GM23338 (cell line): ENCODE measurements around the gene TNS1. TPM values are rescaled to one million over a fixed set of nuclear protein-coding genes. Genes with fewer than 3 reads are reported as not detected.

Source experiments
- ATAC-seq: fragments of 200-7000 bp; cut with Tn5 transposase; 3 replicates; pipeline ENCODE4 v1.9.1; 2020
- DNase-seq: peaks from one replicate; pipeline ENCODE4 v3.0.0-alpha.2; 2015; ENCODE audit warnings: low spot score
- H2AFZ ChIP-seq: fragments of 200-600 bp; sonication (generic); 2 replicates; pipeline ENCODE4 v1.8.0; 2016; ENCODE audit warnings: antibody characterized with exemption, mild to moderate bottlenecking, moderate library complexity
- H3F3A ChIP-seq: fragments of 200-600 bp; sonication (generic); replicated peaks from 2 replicates; pipeline ENCODE4 v1.8.0; 2017; ENCODE audit warnings: antibody characterized with exemption, mixed run types, low read depth
- H3K27ac ChIP-seq: fragments of 200-600 bp; sonication (generic); 2 replicates; pipeline ENCODE4 v1.6.1; 2016; ENCODE audit warnings: low read depth
- H3K27me3 ChIP-seq: fragments of 200-600 bp; sonication (generic); 2 replicates; pipeline ENCODE4 v1.8.0; 2016; ENCODE audit warnings: mild to moderate bottlenecking, mixed run types, moderate library complexity; ENCODE audit not compliant: insufficient read depth
- H3K36me3 ChIP-seq: fragments of 200-600 bp; sonication (generic); 2 replicates; pipeline ENCODE4 v1.8.0; 2016; ENCODE audit warnings: mild to moderate bottlenecking; ENCODE audit not compliant: insufficient read depth
- H3K4me1 ChIP-seq: fragments of 200-600 bp; sonication (generic); 2 replicates; pipeline ENCODE4 v1.8.0; 2016; ENCODE audit warnings: mild to moderate bottlenecking, moderate library complexity; ENCODE audit not compliant: insufficient read depth
- H3K4me2 ChIP-seq: fragments of 200-600 bp; sonication (generic); 2 replicates; pipeline ENCODE4 v1.7.1; 2017; ENCODE audit warnings: mixed run types
- H3K4me3 ChIP-seq: fragments of 200-600 bp; sonication (generic); 2 replicates; pipeline ENCODE4 v1.6.1; 2016; ENCODE audit warnings: mixed run types
- H3K79me2 ChIP-seq: fragments of 200-600 bp; sonication (generic); replicated peaks from 2 replicates; pipeline ENCODE4 v1.8.0; 2017; ENCODE audit warnings: mild to moderate bottlenecking; ENCODE audit not compliant: insufficient read depth
- H3K9me2 ChIP-seq: fragments of 200-600 bp; sonication (generic); 2 replicates; pipeline ENCODE4 v1.8.0; 2017; ENCODE audit not compliant: insufficient read depth
- H4K20me1 ChIP-seq: fragments of 200-600 bp; sonication (generic); replicated peaks from 2 replicates; pipeline ENCODE4 v1.8.0; 2017; ENCODE audit warnings: mild to moderate bottlenecking; ENCODE audit not compliant: insufficient read depth
- H3K27ac Mint-ChIP-seq: 2 replicates; pipeline ENCODE4 v1.8.0; 2020; ENCODE audit warnings: inconsistent platforms, mild to moderate bottlenecking, moderate library complexity, mixed read lengths
- H3K27me3 Mint-ChIP-seq: 3 replicates; pipeline ENCODE4 v1.8.0; 2022; ENCODE audit warnings: low read depth, mild to moderate bottlenecking, moderate library complexity, mixed read lengths, inconsistent platforms; ENCODE audit not compliant: insufficient read depth, poor library complexity
- H3K36me3 Mint-ChIP-seq: 3 replicates; pipeline ENCODE4 v1.8.0; 2021; ENCODE audit warnings: low read depth, mild to moderate bottlenecking, inconsistent platforms, moderate library complexity, mixed read lengths
- H3K4me1 Mint-ChIP-seq: 3 replicates; pipeline ENCODE4 v1.8.0; 2020; ENCODE audit warnings: mild to moderate bottlenecking, inconsistent platforms, mixed read lengths
- H3K4me3 Mint-ChIP-seq: 3 replicates; pipeline ENCODE4 v1.8.0; 2021; ENCODE audit warnings: moderate library complexity, mild to moderate bottlenecking, inconsistent platforms, mixed read lengths
- H3K9me3 Mint-ChIP-seq: 3 replicates; pipeline ENCODE4 v1.8.0; 2020; ENCODE audit warnings: moderate library complexity, mild to moderate bottlenecking, inconsistent platforms, mixed read lengths
- CREB1 ChIP-seq: fragments of 250-450 bp; sonication (Bioruptor Pico); IDR thresholded peaks from 2 replicates; pipeline ENCODE4 v1.5.0; 2020; ENCODE audit warnings: low read depth, mild to moderate bottlenecking, moderate library complexity
- CTCF ChIP-seq, 2 experiments: fragments of 200-600 bp in 1 of 2; sonication (generic) in 1 of 2; conservative IDR thresholded peaks; 2 replicates each; pipeline versions ENCODE4 v1.5.1 to v1.6.1; 2016 to 2017; ENCODE audit warnings: antibody characterized with exemption in 2 of 2, low read depth in 2 of 2, mild to moderate bottlenecking in 2 of 2, moderate library complexity in 1 of 2
- ETS1 ChIP-seq: IDR thresholded peaks from 2 replicates; pipeline ENCODE4 v1.6.1; 2016; ENCODE audit warnings: antibody characterized with exemption
- EZH2 ChIP-seq: fragments of 200-600 bp; sonication (generic); IDR thresholded peaks from one replicate; pipeline ENCODE4 v1.8.0; 2017; ENCODE audit warnings: antibody characterized with exemption, mild to moderate bottlenecking, low read depth; ENCODE audit not compliant: unreplicated experiment
- EZH2phosphoT487 ChIP-seq: fragments of 200-600 bp; sonication (generic); IDR thresholded peaks from one replicate; pipeline ENCODE4 v1.8.1; 2018; ENCODE audit warnings: antibody characterized with exemption; ENCODE audit not compliant: unreplicated experiment
- JUNB ChIP-seq: IDR thresholded peaks from one replicate; pipeline ENCODE4 v1.6.1; 2016; ENCODE audit warnings: antibody characterized with exemption; ENCODE audit not compliant: unreplicated experiment
- NANOG ChIP-seq: IDR thresholded peaks from 2 replicates; pipeline ENCODE4 v1.6.1; 2016; ENCODE audit warnings: antibody characterized with exemption, borderline replicate concordance
- POLR2AphosphoS5 ChIP-seq: IDR thresholded peaks from 2 replicates; pipeline ENCODE4 v1.6.1; 2016; ENCODE audit warnings: antibody characterized with exemption, low read depth
- REST ChIP-seq: IDR thresholded peaks from one replicate; pipeline ENCODE4 v1.6.1; 2018; ENCODE audit warnings: antibody characterized with exemption; ENCODE audit not compliant: unreplicated experiment
- STAT1 ChIP-seq: IDR thresholded peaks from one replicate; pipeline ENCODE4 v1.6.1; 2016; ENCODE audit warnings: antibody characterized with exemption; ENCODE audit not compliant: unreplicated experiment
- ZNF114 ChIP-seq: fragments of 250-450 bp; sonication (Bioruptor Pico); IDR thresholded peaks from 2 replicates; pipeline ENCODE4 v1.5.0; 2020; ENCODE audit warnings: mild to moderate bottlenecking, moderate library complexity
- ZNF331 ChIP-seq: fragments of 250-450 bp; sonication (Bioruptor Pico); IDR thresholded peaks from 2 replicates; pipeline ENCODE4 v1.5.0; 2020; ENCODE audit warnings: low read depth, mild to moderate bottlenecking, moderate library complexity
- ZNF462 ChIP-seq: fragments of 250-450 bp; sonication (Bioruptor Pico); IDR thresholded peaks from 2 replicates; pipeline ENCODE4 v1.5.0; 2020; ENCODE audit warnings: mild to moderate bottlenecking, moderate library complexity
- polyA plus RNA-seq: library from polyadenylated mRNA; unstranded; fragments of >200 nt; fragmentation: Nextera tagmentation; extraction: Ambion mirVana; gene quantifications from 2 replicates; pipeline ENCODE4 v1.2.1, GENCODE V29; 2016
- total RNA-seq: library from RNA; depleted of rRNA; stranded (reverse); fragments of >200 nt; shearing (Covaris generic); gene quantifications from 2 replicates; pipeline ENCODE4 v1.2.3, GENCODE V29; 2014

TNS1 gene
- total and polyA plus RNA-seq, 2 experiments from 2014 or later, result 2.0 to 7.4 TPM

- H3K27me3 ChIP-seq, result no peaks in the 10 kb centered on the region
- no peak overlapping the region for H3K4me2 ChIP-seq
- TF ChIP-seq EZH2phosphoT487, result no peak
- no peak for TF ChIP-seq CTCF (conservative IDR thresholded peaks at IDR 0.05; ENCODE audit: low read depth in 2 of 2)
- TF ChIP-seq ZNF462 (CRISPR knock-in tag), result no peak
- TF ChIP-seq CREB1 (CRISPR knock-in tag), result no peak
- no peak for TF ChIP-seq REST
- TF ChIP-seq ZNF331 (CRISPR knock-in tag), result no peak
- no peak for TF ChIP-seq JUNB
- TF ChIP-seq EZH2, result no peak
- no peak for TF ChIP-seq POLR2AphosphoS5
- TF ChIP-seq NANOG, result no peak
- TF ChIP-seq ZNF114, result no peak
- no peak for TF ChIP-seq ETS1
- TF ChIP-seq STAT1, result no peak
- H3K27me3 Mint-ChIP-seq, result peaks cover 12% of the 10 kb centered on the region
- DNase-seq (no peak), ATAC-seq (no peak)
- no peaks in the 10 kb centered on the region for H3K4me1 ChIP-seq
- no peaks in the 10 kb centered on the region for H3K36me3 Mint-ChIP-seq
- no peaks in the 10 kb centered on the region for H3K9me2 ChIP-seq
- no peak overlapping the region for H3K4me3 ChIP-seq
- peaks cover 11% of the 10 kb centered on the region for H3K4me1 Mint-ChIP-seq
- H3K36me3 ChIP-seq, result no peaks in the 10 kb centered on the region
- H3K4me3 Mint-ChIP-seq, result no peak overlapping the region
- H2AFZ ChIP-seq, result no peak overlapping the region
- no peaks in the 10 kb centered on the region for H3K79me2 ChIP-seq
- no peaks in the 10 kb centered on the region for H3K9me3 Mint-ChIP-seq
- H3K27ac ChIP-seq, result no peak overlapping the region
- no peaks in the 10 kb centered on the region for H4K20me1 ChIP-seq
- H3F3A ChIP-seq, result no peaks in the 10 kb centered on the region
- H3K27ac Mint-ChIP-seq, result no peak overlapping the region
Measured at GRCh38 chr2:217794133-217794986, 208.4 kb downstream of the TNS1 start.
